ENCODE data around the gene ARL8A. TPM values are rescaled to one million over a fixed set of nuclear protein-coding genes. Genes with fewer than 3 reads are reported as not detected.

ARL8A gene
- total and polyA plus RNA-seq, 2 donors (not counting 1 experiment from before 2014, with no cell fraction given), result 18.7 to 35.8 TPM

GRCh38 chr1:202093858-202094257, 50.7 kb downstream of the ARL8A start:
- H3K27me3 ChIP-seq (ENCODE audit: control insufficient read depth, insufficient read depth, low read length), result no peaks in the 10 kb centered on the region
- no peak overlapping the region for H3K4me3 ChIP-seq (replicated peaks in 1 of 4; ENCODE audit: control extremely low read depth in 1 of 4, insufficient read depth in 1 of 4, low read depth in 3 of 4, low read length in 4 of 4)
- no peak for DNase-seq (ENCODE audit: low read depth in 2 of 2)
- TF ChIP-seq, protein P1, sequence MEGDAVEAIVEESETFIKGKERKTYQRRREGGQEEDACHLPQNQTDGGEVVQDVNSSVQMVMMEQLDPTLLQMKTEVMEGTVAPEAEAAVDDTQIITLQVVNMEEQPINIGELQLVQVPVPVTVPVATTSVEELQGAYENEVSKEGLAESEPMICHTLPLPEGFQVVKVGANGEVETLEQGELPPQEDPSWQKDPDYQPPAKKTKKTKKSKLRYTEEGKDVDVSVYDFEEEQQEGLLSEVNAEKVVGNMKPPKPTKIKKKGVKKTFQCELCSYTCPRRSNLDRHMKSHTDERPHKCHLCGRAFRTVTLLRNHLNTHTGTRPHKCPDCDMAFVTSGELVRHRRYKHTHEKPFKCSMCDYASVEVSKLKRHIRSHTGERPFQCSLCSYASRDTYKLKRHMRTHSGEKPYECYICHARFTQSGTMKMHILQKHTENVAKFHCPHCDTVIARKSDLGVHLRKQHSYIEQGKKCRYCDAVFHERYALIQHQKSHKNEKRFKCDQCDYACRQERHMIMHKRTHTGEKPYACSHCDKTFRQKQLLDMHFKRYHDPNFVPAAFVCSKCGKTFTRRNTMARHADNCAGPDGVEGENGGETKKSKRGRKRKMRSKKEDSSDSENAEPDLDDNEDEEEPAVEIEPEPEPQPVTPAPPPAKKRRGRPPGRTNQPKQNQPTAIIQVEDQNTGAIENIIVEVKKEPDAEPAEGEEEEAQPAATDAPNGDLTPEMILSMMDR (conservative IDR thresholded peaks at IDR 0.05 in 1 of 2, IDR thresholded peaks at IDR 0.05 in 1 of 2; ENCODE audit: low read depth in 1 of 2, low read length in 2 of 2), result no peak
- no peak for TF ChIP-seq EZH2 (IDR thresholded peaks at IDR 0.05; ENCODE audit: low read length, missing control alignments)
- no peaks in the 10 kb centered on the region for H4K20me1 ChIP-seq (ENCODE audit: control insufficient read depth, extremely low read depth, insufficient read depth, low read length)
- H3K9ac ChIP-seq (ENCODE audit: insufficient read depth, low read length), result no peak overlapping the region
- no peaks in the 10 kb centered on the region for H3K36me3 ChIP-seq (ENCODE audit: control insufficient read depth, insufficient read depth, low read length)
- H3K27ac ChIP-seq (ENCODE audit: insufficient read depth, low read length), result no peak overlapping the region
- no peaks in the 10 kb centered on the region for H3K4me1 ChIP-seq (ENCODE audit: control insufficient read depth, extremely low read depth, insufficient read depth, low read length)
- H3K79me2 ChIP-seq (ENCODE audit: control insufficient read depth, insufficient read depth, low read length), result no peaks in the 10 kb centered on the region
- no peak overlapping the region for H3K4me2 ChIP-seq (ENCODE audit: extremely low read depth, insufficient read depth, low read length)
- no peak overlapping the region for H2AFZ ChIP-seq (ENCODE audit: low read length)
- no peaks in the 10 kb centered on the region for H3K9me3 ChIP-seq (ENCODE audit: control insufficient read depth, insufficient read depth, low read depth, low read length)

GRCh38 chr1:202090994-202091393, 53.5 kb downstream of the ARL8A start:
- H3K9me3 ChIP-seq (ENCODE audit: control insufficient read depth, insufficient read depth, low read depth, low read length), result no peaks in the 10 kb centered on the region
- no peaks in the 10 kb centered on the region for H3K4me1 ChIP-seq (ENCODE audit: control insufficient read depth, extremely low read depth, insufficient read depth, low read length)
- DNase-seq (ENCODE audit: low read depth in 2 of 2), result no peak
- no peaks in the 10 kb centered on the region for H4K20me1 ChIP-seq (ENCODE audit: control insufficient read depth, extremely low read depth, insufficient read depth, low read length)
- H3K9ac ChIP-seq (ENCODE audit: insufficient read depth, low read length), result no peak overlapping the region
- no peak overlapping the region for H3K4me3 ChIP-seq (replicated peaks in 1 of 4; ENCODE audit: control extremely low read depth in 1 of 4, insufficient read depth in 1 of 4, low read depth in 3 of 4, low read length in 4 of 4)
- H3K36me3 ChIP-seq (ENCODE audit: control insufficient read depth, insufficient read depth, low read length), result no peaks in the 10 kb centered on the region
- TF ChIP-seq, protein P1 (conservative IDR thresholded peaks at IDR 0.05 in 1 of 2, IDR thresholded peaks at IDR 0.05 in 1 of 2; ENCODE audit: low read depth in 1 of 2, low read length in 2 of 2), result no peak
- TF ChIP-seq EZH2 (IDR thresholded peaks at IDR 0.05; ENCODE audit: low read length, missing control alignments), result no peak
- no peak overlapping the region for H3K27ac ChIP-seq (ENCODE audit: insufficient read depth, low read length)
- no peak overlapping the region for H3K4me2 ChIP-seq (ENCODE audit: extremely low read depth, insufficient read depth, low read length)
- H3K27me3 ChIP-seq (ENCODE audit: control insufficient read depth, insufficient read depth, low read length), result peaks cover 4% of the 10 kb centered on the region
- H3K79me2 ChIP-seq (ENCODE audit: control insufficient read depth, insufficient read depth, low read length), result no peaks in the 10 kb centered on the region
- no peak overlapping the region for H2AFZ ChIP-seq (ENCODE audit: low read length)

DNA sequence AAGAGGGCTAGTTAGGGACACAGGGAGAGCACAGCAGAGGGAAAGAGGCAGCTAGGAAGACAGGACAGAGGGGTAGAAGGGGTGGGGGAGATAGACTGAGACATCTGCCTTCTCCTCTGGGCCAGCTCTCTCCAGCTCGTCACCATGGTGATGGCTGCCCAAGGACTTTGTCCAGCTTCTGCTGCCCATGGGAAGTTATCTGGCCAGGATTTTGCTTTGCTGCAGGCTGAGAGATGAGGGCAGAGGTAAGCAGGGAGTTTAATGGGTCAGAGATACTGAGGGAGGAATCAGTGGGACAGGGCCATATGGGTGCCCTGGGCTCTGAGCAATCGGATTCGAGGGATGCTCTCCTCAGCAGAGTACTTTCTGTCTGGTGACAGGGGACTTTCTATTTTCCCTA, 56.3 kb downstream of the ARL8A start:
- Histone ChIP-seq H3K9ac (ENCODE audit: insufficient read depth, low read length) (no peak overlapping the region), H3K4me2 (ENCODE audit: extremely low read depth, insufficient read depth, low read length) (no peak overlapping the region), H3K4me3 (replicated peaks in 1 of 4; ENCODE audit: control extremely low read depth in 1 of 4, insufficient read depth in 1 of 4, low read depth in 3 of 4, low read length in 4 of 4) (no peak overlapping the region), H3K36me3 (ENCODE audit: control insufficient read depth, insufficient read depth, low read length) (no peaks in the 10 kb centered on the region), H3K9me3 (ENCODE audit: control insufficient read depth, insufficient read depth, low read depth, low read length) (no peaks in the 10 kb centered on the region), H3K27me3 (ENCODE audit: control insufficient read depth, insufficient read depth, low read length) (peaks cover 4% of the 10 kb centered on the region), H4K20me1 (ENCODE audit: control insufficient read depth, extremely low read depth, insufficient read depth, low read length) (no peaks in the 10 kb centered on the region), H3K27ac (ENCODE audit: insufficient read depth, low read length) (no peak overlapping the region), H3K79me2 (ENCODE audit: control insufficient read depth, insufficient read depth, low read length) (no peaks in the 10 kb centered on the region), H3K4me1 (ENCODE audit: control insufficient read depth, extremely low read depth, insufficient read depth, low read length) (no peaks in the 10 kb centered on the region), H2AFZ (ENCODE audit: low read length) (no peak overlapping the region)
- no peak for TF ChIP-seq EZH2 (IDR thresholded peaks at IDR 0.05; ENCODE audit: low read length, missing control alignments)
- TF ChIP-seq, protein P1 (conservative IDR thresholded peaks at IDR 0.05 in 1 of 2, IDR thresholded peaks at IDR 0.05 in 1 of 2; ENCODE audit: low read depth in 1 of 2, low read length in 2 of 2), result no peak
- no peak for DNase-seq (ENCODE audit: low read depth in 2 of 2)

Measured in fibroblast of lung (primary cell).